ENCODE measurements around the gene CD83. TPM values are rescaled to one million over a fixed set of nuclear protein-coding genes. Genes with fewer than 3 reads are reported as not detected.
A peak's percentile ranks its signal among the peaks of the same experiment; 100 is the strongest.

Gene CD83
- total RNA-seq, 1 donor from 2014 or later, result 1.8 TPM

DNA sequence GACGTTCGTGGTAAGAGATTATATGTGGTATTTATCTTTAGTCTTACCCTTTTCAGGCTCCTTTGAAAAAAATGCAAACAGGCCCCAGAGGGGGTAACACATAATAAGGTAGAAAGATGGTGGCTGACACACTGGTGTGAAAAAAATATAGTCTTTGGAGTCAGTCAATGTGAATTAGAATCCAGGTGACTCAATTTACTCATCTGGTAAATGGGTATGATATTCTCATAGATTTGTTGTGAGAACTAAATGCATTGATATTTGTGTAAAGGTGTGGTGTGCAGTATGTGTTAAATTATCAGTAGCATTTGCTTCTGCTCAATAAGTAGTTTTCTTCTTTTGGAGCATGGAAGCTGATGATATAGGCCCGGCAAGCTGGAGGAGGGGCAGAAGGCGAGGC lies 25.7 kb downstream of the CD83 start:
- Histone ChIP-seq H3K4me3 (no peak overlapping the region), H3K27ac (replicated peaks) (no peak overlapping the region), H3K4me1 (peaks cover 6% of the 10 kb centered on the region), H3K9me3 (replicated peaks) (no peaks in the 10 kb centered on the region), H3K36me3 (no peaks in the 10 kb centered on the region), H3K27me3 (ENCODE audit: low read depth) (no peaks in the 10 kb centered on the region)
- TF ChIP-seq CTCF (IDR thresholded peaks at IDR 0.05; ENCODE audit: borderline replicate concordance), result no peak
- intact Hi-C loops (cut with micrococcal nuclease), result no loop called here
- DNase-seq, result no peak

DNA sequence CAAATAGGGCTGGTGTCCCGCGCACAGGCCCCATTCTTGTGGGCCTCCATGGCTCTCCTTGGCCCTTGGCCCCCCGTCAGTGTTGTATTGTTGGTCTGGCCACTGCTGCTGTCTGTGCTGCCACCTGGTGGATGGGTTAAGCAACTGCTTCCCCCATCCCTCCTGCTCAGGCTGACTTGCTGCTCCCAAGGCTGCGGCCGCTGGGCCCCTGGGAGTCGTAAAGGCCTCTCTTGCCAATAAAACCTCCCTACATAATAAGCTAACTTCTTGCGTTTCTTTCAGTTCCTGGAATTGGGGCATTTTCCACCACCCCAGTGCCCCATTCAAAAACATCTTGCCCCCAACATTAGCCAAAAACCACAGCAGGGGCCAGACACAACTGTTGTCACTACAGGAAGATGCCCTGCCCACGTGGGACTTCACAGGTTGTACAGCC lies 27.1 kb downstream of the CD83 start:
- peak; percentile 96 for TF ChIP-seq CTCF (IDR thresholded peaks at IDR 0.05; ENCODE audit: borderline replicate concordance)
- peak; percentile 48 for DNase-seq
- Histone ChIP-seq H3K36me3 (no peaks in the 10 kb centered on the region), H3K4me1 (peaks cover 6% of the 10 kb centered on the region), H3K27ac (replicated peaks) (no peak overlapping the region), H3K4me3 (no peak overlapping the region), H3K27me3 (ENCODE audit: low read depth) (no peaks in the 10 kb centered on the region), H3K9me3 (replicated peaks) (no peaks in the 10 kb centered on the region)
- intact Hi-C loops (cut with micrococcal nuclease), result no loop called here

DNA sequence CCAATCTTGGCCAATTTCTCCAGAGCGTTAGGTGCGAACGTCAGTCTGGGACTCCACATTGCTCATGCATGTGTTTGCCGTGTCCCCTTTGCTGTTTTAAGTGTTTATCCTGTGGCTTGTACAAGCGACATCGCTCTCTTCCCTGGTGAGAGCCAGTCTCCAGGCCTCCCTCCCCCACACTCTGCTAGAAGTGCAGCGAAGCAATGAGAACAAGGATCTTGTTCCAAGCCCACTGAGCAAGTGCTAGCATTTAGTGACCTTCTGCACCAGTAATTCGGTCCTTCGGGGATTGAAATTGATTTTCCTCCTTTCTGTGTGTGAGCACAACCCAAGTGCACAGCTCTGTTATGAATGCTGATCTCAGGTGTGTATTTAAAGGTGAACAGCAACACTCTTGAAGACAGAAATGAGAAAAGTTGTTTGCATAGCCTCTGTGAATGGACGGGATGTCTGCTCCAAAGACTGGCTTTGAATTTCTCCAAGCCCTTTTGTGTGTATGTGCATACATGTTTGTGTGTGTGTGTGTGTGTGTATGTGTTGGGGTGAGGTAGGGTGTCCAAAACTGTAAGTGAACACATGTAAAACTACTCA lies 29.0 kb downstream of the CD83 start:
- no peak overlapping the region for H3K4me3 ChIP-seq
- no peak overlapping the region for H3K27ac ChIP-seq (replicated peaks)
- no peaks in the 10 kb centered on the region for H3K27me3 ChIP-seq (ENCODE audit: low read depth)
- no peaks in the 10 kb centered on the region for H3K36me3 ChIP-seq
- H3K9me3 ChIP-seq (replicated peaks), result no peaks in the 10 kb centered on the region
- no peak for DNase-seq
- intact Hi-C loops (cut with micrococcal nuclease), result no loop called here
- TF ChIP-seq CTCF (IDR thresholded peaks at IDR 0.05; ENCODE audit: borderline replicate concordance), result no peak
- peaks cover 6% of the 10 kb centered on the region for H3K4me1 ChIP-seq

GRCh38 chr6:14147891-14148290 lies 30.3 kb downstream of the CD83 start:
- Histone ChIP-seq H3K4me3 (no peak overlapping the region), H3K4me1 (peaks cover under 1% of the 10 kb centered on the region), H3K9me3 (replicated peaks) (no peaks in the 10 kb centered on the region), H3K36me3 (no peaks in the 10 kb centered on the region), H3K27ac (replicated peaks) (no peak overlapping the region), H3K27me3 (ENCODE audit: low read depth) (no peaks in the 10 kb centered on the region)
- DNase-seq, result no peak
- no peak for TF ChIP-seq CTCF (IDR thresholded peaks at IDR 0.05; ENCODE audit: borderline replicate concordance)
- intact Hi-C loops (cut with micrococcal nuclease), result no loop called here

DNA sequence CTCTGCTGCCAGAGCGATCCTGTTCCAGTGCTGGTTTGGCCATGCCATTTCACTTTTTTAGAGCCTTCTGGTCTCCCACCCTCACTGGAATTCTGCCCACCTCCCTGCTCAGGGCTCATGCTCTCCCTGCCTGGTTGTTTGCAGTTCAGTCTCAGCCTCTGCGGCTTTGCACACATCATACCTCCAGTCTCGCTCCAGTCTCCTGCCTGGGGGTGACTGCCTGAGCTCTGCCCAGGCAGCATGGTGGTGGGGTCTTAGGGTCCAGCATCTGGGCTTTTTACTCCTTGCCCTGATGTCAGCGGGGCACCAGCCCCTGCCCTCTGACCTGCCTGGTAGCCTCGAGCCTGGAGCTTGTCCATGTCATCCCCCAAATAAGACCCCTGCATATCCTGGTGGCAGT lies 30.9 kb downstream of the CD83 start:
- DNase-seq, result no peak
- Histone ChIP-seq H3K9me3 (replicated peaks) (no peaks in the 10 kb centered on the region), H3K36me3 (no peaks in the 10 kb centered on the region), H3K4me1 (no peaks in the 10 kb centered on the region), H3K4me3 (no peak overlapping the region), H3K27ac (replicated peaks) (no peak overlapping the region), H3K27me3 (ENCODE audit: low read depth) (no peaks in the 10 kb centered on the region)
- no peak for TF ChIP-seq CTCF (IDR thresholded peaks at IDR 0.05; ENCODE audit: borderline replicate concordance)
- intact Hi-C loops (cut with micrococcal nuclease), result no loop called here
